ENCODE measurements around the gene BOLL. TPM values are rescaled to one million over a fixed set of nuclear protein-coding genes. Genes with fewer than 3 reads are reported as not detected.
"Not testable (repeated sequence)": the region's sequence is repeated elsewhere in the genome, so short reads cannot be mapped to it uniquely, and the experiment has no call there.

The BOLL gene
- not detected for polyA plus RNA-seq

- 85 to 92% (median 88%) methylated on average over 79 to 80 of the region's 80 CpGs for WGBS, 3 donors
- no peak within 1 kb of the TSS for H3K27ac ChIP-seq (ENCODE audit: low read depth, low read length)
Observed at GRCh38 chr2:197784956-197785941, at the start of gene BOLL. Gene BOLL (minus strand): TSS chr2:197785319. CDS start chr2:197781850, 3,469 bp downstream.

DNA sequence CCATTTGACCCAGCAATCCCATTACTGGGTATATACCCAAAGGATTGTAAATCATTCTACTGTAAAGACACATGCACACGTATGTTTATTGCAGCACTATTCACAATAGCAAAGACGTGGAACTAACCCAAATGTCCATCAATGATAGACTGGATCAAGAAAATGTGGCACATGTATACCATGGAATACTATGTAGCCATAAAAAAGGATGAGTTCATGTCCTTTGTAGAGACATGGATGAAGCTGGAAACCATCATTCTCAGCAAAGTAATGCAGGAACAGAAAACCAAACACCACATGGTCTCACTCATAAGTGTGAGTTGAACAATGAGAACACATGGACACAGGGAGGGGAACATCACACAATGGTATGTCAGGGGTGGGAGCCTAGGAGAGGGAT is 49.7 kb upstream of the BOLL start:
- not testable (repeated sequence) for H3K27ac ChIP-seq (ENCODE audit: low read depth, low read length)
- 92 to 96% (median 94%) methylated on average over 2 of the region's 2 CpGs for WGBS, 3 donors

GRCh38 chr2:197828464-197829135 is 43.5 kb upstream of the BOLL start:
- 71 to 77% (median 77%) methylated on average over 1 of the region's 1 CpG for WGBS, 3 donors
- no peak overlapping the region for H3K27ac ChIP-seq (ENCODE audit: low read depth, low read length)

- H3K27ac ChIP-seq (ENCODE audit: low read depth, low read length) = no peak overlapping the region
- WGBS, 3 donors = 54 to 67% (median 63%) methylated on average over 2 of the region's 2 CpGs
Observed at GRCh38 chr2:197827618-197828017, 42.5 kb upstream of the BOLL start.

DNA sequence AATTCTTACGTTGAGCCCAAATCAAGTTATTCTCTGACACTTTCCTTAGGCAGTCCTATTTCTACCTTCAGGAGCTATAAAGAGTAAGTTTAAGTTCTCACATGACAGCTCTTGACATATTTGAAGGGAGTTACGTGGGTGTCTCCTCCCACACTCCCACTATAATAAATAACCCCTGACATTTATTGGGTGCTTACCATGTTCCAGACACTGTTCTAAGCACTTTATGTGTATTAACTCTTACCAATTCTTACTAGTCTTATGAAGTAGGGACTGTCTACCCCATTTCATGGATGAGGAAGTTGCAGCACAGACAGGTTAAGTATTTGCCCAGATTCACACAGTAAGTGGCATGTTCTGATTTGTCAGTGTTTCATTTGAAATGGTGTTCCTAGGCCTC is 37.2 kb upstream of the BOLL start:
- 65 to 83% (median 68%) methylated on average over 2 of the region's 2 CpGs for WGBS, 3 donors

GRCh38 chr2:197821550-197822289 is 36.6 kb upstream of the BOLL start:
- 82 to 85% (median 83%) methylated on average over 2 of the region's 2 CpGs for WGBS, 3 donors

More for the DNA sequence above, 37.2 kb upstream of the BOLL start:
- no peak overlapping the region for H3K27ac ChIP-seq (ENCODE audit: low read depth, low read length)

GRCh38 chr2:197814526-197814925 is 29.4 kb upstream of the BOLL start:
- H3K27ac ChIP-seq (ENCODE audit: low read depth, low read length) = no peak overlapping the region
- 65 to 89% (median 66%) methylated on average over 2 of the region's 2 CpGs for WGBS, 3 donors

More at GRCh38 chr2:197821550-197822289, 36.6 kb upstream of the BOLL start:
- no peak overlapping the region for H3K27ac ChIP-seq (ENCODE audit: low read depth, low read length)

GRCh38 chr2:197813093-197813787 is 28.1 kb upstream of the BOLL start:
- no peak overlapping the region for H3K27ac ChIP-seq (ENCODE audit: low read depth, low read length)
- 39 to 67% (median 62%) methylated on average over 3 of the region's 3 CpGs for WGBS, 3 donors

- 61 to 85% (median 77%) methylated on average over 3 of the region's 3 CpGs for WGBS, 3 donors
- H3K27ac ChIP-seq (ENCODE audit: low read depth, low read length) = no peak overlapping the region
Observed at GRCh38 chr2:197810491-197810890, 25.4 kb upstream of the BOLL start.

GRCh38 chr2:197810016-197810415 is 24.9 kb upstream of the BOLL start:
- no peak overlapping the region for H3K27ac ChIP-seq (ENCODE audit: low read depth, low read length)
- 88 to 96% (median 96%) methylated on average over 3 of the region's 3 CpGs for WGBS, 3 donors

GRCh38 chr2:197809064-197809463 is 23.9 kb upstream of the BOLL start:
- no peak overlapping the region for H3K27ac ChIP-seq (ENCODE audit: low read depth, low read length)
- WGBS, 3 donors = 90 to 91% (median 90%) methylated on average over 5 of the region's 5 CpGs

- WGBS, 3 donors = 29 to 37% (median 29%) methylated on average over 11 of the region's 11 CpGs
- H3K27ac ChIP-seq (ENCODE audit: low read depth, low read length) = no peak overlapping the region
Observed at GRCh38 chr2:197805715-197806633, 20.9 kb upstream of the BOLL start.

DNA sequence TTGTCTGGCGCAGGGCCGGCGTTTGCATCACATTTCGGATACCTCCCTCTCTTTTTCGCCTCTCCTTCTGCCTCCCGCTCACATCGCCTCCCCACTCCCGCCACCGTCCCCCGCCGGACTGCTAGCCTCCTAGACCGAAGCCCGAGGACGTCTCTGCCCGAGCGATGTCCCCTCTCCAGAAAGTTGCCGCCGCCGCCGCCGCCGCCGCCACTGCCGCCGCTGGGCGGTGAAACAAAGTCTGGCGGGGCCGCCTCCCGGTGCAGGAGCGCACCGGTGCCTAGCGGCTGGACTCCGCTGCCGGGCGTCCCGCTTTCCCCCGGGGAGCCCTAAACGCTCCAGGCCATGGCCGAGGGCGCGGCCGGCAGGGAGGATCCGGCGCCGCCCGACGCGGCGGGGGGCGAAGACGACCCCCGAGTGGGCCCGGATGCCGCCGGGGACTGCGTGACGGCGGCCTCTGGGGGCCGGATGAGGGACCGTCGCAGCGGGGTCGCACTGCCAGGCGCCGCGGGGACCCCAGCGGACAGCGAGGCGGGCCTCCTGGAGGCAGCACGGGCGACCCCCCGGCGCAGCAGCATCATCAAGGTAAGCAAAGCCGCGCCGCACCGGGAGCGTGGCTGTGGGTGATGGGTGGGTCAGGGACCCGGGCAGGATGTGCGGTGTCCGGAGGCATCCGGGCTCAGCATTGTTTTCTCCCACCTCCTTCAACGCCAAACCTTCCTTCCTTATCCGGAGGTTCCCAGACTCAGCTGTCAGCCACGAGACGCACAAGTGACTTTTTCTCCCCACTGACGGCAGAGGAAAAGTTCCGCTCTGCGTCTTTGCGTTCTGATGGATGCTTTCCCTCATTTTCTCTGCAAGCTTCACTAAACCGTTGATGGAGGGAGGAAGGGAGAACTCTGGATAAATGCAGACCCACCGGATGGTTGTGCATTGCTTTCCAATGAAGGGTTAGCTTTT is 19.9 kb upstream of the BOLL start:
- WGBS, 3 donors = 0 to 1% (median 1%) methylated on average over 86 to 92 of the region's 92 CpGs
- no peak overlapping the region for H3K27ac ChIP-seq (ENCODE audit: low read depth, low read length)

DNA sequence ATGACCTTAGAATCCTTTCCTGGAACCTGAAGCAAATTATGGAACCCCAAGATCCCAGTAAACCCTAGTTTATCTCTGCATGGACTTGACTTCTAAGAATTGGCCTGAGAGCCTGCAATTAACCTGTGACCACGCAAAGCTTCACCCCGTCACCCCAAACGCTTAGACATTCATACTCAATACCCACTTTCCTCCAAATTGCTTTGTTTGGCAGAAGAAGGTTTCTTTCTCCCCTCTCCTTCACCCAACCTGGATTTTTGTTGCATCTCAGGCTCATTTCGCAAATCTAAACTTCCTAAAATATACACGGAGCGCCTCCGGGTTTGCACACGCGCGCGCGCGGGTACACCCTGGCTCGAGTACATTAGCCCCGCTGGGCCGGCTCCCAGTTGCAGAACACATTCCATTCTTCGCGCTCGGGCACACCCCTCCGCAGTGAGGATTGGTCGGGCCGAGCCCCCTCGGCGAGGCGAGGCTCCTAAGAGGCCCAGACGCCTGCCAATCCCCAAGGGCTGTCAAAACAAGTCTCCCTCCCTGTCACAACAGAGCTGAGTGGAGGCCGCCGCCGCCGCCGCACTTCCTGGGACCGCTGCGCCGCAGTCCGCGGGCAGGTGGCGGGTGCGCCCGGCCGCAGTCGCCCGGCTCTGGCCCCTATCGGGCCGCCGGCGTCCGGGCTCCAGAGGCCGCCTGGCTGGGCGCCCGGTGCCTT is 19.1 kb upstream of the BOLL start, which contains the start of gene PLCL1:
PLCL1 (plus strand) TSS at position 545 of the 709 bp plus-strand sequence.
- WGBS, 3 donors = 0 to 1% (median 1%) methylated on average over 45 to 50 of the region's 50 CpGs
- no peak within 1 kb of the TSS for H3K27ac ChIP-seq (ENCODE audit: low read depth, low read length)

DNA sequence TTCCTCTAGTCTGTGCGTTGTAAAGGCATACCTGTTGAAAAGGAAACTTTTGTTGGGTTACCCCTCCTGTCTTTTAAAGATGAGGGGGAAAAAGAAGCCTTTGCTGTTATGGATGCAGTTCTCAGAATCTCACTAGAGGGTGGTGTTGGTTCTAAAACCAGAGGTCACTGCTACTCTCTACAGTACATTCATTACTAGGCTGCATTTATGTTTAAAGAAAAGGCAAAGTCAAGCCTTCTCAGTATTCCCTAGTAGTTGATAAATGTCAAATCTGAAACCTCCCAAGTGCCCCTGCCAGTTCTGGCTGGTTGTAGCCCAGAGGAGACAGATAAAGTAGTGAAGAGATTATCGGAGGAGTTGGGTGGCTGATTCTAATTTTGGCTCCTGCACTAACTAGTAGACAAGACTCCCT is 17.9 kb upstream of the BOLL start:
- WGBS, 3 donors = 13 to 30% (median 16%) methylated on average over 2 of the region's 2 CpGs
- H3K27ac ChIP-seq (ENCODE audit: low read depth, low read length) = no peak overlapping the region

DNA sequence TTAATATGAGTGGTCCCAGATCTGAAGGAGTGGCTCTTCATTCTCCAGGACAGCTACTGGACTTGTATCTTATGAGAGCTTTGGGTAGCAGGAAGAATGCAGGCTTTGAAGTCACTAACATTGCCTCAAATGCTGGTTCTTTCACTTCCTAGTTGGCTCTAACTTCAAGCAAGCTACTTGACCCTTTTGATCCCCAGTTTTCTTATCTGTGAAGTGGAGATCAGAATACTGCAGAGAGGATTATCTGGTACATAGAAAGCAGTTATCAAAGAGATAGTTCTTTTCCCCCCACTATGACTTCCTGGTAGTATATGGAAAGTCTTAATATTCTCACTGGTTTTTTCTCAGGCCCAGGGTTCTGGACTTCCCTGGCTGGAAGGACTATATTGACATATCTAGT is 15.9 kb upstream of the BOLL start:
- H3K27ac ChIP-seq (ENCODE audit: low read depth, low read length) = no peak overlapping the region

Measured in adipose tissue (tissue), 3 donors.